HG02870 (cell line): ENCODE results near the gene NPNT.
"Not testable (repeated sequence)": the region's sequence is repeated elsewhere in the genome, so short reads cannot be mapped to it uniquely, and the experiment has no call there.

Experiments
- ATAC-seq: cut with Tn5 transposase; IDR thresholded peaks from one replicate; pipeline ENCODE4 v1.9.1; 2021; ENCODE audit warnings: mild to moderate bottlenecking, moderate library complexity; ENCODE audit not compliant: unreplicated experiment

The NPNT gene, protein sequence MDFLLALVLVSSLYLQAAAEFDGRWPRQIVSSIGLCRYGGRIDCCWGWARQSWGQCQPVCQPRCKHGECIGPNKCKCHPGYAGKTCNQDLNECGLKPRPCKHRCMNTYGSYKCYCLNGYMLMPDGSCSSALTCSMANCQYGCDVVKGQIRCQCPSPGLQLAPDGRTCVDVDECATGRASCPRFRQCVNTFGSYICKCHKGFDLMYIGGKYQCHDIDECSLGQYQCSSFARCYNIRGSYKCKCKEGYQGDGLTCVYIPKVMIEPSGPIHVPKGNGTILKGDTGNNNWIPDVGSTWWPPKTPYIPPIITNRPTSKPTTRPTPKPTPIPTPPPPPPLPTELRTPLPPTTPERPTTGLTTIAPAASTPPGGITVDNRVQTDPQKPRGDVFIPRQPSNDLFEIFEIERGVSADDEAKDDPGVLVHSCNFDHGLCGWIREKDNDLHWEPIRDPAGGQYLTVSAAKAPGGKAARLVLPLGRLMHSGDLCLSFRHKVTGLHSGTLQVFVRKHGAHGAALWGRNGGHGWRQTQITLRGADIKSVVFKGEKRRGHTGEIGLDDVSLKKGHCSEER

DNA sequence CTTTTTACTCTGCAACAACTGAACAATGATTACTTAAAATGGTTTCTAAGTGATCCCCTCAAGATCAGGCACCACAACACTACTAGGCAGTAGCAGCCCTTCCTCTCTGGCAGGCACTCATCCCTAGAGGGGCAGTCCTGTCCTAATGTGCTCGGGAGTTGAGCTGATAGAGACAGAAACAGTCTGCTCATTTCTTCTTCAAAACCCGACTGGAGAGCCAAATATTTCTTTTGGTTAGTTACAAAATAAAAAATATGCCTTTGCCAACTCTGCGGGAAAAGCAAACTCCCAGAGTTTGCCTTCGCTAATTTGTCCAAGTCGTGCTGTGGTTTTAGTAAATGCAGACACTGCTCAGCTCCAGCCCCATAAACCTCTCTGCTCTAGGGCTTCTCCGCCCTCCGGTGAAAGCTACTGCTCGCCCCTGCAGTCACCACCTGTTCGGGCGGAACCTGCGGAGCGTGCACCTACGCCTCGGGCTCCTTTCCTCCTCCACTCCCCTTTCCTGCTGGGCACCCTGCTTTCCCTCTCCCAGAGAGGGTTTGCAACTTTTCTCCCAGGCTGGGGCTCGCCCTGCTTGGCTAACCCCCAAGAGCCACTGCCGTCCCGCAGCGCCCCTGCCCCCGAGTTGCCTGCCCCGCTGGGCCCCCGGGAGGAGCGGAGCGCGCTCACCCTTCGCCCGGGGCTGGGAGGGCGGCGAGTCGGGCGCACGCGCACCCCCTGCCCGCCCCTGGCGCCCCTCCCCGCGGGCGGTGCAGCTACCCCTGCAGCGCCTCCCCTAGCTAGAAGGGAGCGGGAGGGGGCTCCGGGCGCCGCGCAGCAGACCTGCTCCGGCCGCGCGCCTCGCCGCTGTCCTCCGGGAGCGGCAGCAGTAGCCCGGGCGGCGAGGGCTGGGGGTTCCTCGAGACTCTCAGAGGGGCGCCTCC lies at the start of gene NPNT:
TSS of gene NPNT (plus strand) at position 812 of the 923 bp plus-strand sequence. CDS start 182 bp downstream, outside the sequence.
- ATAC-seq: peak; percentile 28

DNA sequence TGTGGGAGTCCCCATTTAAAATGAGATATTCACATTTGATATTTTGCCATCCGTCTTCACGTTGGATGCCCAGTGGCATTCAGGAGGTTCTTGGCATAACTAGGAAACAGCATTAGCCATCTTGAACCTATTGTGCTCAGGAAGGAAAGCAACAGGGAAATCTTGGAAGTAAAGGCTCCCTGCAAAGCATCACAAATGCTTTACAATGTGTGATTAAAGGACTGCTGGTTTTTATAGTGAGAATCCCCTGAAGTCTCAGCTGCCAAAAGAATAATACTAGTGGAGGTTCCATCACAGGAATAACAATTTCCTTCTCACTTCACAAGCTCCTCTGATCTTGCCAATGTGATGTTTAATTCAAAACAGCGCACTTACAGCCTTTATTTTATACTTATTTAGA lies 49.7 kb upstream of the NPNT start:
- ATAC-seq: no peak

DNA sequence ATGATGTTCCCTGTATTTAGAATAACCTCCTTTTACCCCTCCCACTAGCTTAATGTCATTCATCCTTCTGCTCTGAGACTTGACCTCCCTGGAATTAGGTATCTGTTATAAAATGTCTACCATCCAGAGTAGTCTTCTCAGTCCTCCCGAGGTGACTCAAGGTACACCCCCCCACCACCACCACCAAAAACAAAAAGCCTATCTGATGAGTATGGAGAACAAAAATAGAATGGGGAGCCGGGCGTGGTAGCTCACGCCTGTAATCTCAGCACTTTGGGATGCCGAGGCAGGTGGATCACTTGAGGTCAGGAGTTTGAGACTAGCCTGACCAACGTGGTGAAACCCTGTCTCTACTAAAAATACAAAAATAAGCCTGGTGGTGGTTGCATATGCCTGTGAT lies 46.9 kb upstream of the NPNT start:
- ATAC-seq: not testable (repeated sequence)

DNA sequence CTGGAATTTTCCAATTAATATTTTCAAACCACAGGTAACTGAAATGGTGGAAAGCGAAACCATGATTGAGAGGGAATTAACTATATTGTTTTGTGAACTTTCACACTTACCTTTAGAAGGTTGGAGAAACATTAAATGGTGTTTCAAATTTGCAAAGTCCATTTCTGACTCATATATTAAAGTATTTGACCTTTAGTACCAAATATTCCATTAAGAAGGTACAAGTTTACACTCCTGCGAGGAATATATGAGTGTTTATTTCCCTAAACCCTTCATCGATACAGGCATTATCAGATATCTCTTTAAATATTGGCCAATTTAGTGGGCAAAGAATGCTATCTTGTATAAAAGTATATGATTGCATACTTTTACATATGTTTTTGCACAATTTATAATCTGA lies 44.1 kb upstream of the NPNT start:
- no peak for ATAC-seq

DNA sequence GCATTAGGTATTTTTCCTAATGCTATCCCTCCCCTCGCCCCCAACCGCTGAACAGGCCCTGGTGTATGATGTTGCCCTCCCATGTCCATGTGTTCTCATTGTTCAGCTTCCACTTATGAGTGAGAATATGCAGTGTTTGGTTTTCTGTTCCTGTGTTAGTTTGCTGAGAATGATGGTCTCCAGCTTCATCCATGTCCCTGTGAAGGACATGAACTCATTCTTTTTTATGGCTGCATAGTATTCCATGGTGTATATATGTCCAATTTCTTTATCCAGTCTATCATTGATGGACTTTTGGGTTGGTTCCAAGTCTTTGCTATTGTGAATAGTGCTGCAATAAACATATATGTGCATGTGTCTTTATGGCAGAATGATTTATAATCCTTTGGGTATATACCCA lies 43.0 kb upstream of the NPNT start:
- not testable (repeated sequence) for ATAC-seq

DNA sequence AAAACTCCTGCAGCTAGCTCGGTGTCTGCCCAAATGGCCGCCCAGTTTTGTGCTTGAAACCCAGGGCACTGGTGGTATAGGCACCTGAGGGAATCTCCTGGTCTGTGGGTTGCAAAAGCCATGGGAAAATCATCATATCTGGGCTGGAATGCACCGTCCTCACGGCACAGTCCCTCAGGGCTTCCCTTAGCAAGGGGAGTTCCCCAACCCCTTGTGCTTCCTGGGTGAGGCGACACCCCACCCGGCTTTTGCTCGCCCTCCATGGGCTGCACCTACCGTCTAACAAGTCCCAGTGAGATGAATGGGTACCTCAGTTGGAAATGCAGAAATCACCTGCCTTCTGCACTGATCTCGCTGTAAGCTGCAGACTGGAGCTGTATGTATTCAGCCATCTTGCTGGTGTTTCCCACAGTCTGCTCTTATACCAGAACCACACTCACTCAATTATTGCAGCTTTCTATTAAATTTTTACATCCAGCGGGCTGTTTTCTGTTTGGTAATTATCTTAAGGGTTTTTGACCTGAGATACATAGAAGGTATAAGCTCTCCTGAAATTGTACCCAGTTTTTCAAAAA lies 36.7 kb upstream of the NPNT start:
- no peak for ATAC-seq

DNA sequence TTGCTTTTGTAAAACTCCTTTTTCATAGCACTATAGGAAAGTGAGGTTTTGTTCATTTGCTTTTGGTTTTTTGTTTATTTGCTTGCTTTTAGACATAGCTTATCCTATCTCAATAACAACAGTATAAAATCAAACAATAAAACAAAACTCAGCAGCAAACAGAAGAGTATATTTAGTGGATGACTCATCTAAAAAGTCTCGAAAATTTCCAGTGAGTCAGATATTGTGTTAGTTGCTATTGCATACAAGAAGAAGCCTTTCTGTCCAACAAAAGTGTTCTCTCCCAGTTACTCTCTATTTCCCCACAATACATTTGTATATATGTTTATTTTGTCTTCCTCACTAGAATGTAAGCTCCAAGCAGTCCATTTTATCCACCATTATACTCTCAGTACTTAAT lies 36.0 kb upstream of the NPNT start:
- ATAC-seq: no peak

DNA sequence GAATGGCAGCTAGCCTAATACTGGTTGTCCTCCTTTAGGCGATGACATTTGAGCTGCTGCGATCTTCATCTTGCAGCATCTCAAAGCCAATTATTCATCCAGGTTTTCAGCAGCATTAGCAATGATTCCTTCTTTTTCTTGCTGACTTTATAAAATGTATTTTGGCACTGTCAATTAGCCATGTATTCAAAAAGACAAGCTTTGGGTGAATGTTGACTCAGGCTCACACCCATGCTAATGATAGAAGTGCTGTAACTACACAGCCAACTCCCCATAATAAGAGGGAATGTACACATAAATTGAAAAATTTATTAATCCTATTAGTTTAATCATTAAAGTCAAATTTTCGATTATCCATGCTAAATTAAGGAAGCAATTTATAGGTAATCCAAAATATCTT lies 24.3 kb upstream of the NPNT start:
- no peak for ATAC-seq

DNA sequence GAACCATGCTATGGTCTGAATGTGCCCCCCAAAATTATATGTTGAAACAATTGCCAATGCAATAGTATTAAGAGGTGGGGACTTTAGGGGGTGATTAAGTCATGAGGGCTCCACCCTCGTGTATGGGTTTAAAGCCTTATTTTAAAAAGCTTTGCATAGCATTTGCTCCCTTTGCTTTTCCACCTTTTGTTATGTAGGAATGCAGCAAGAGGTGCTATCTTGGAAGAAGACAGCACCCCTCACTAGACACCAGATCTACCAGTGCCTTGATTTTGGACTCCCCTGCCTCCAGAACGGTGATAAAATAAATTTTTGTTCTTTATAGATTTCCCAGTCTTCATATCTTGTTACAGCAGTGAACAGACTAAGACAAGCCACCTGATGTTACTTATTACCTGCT lies 23.3 kb upstream of the NPNT start:
- ATAC-seq: no peak

DNA sequence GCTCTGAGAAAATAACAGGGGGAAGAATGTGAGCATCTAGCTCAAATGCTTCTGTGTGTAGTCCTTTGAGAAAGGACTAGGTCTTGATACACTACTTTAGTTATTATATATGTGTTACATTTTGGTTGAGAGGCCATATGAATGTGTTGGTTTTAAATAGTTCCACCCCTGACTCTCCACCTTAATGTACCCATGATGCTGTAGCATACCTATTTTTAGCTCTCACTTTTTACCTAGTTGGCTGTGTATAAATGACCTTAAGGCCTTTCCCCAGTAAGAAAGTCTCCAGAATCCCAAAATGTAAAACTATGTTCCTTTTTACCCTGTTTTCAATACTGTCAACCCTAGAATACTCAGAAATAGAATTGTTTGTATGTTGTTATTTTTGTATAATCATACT lies 20.0 kb upstream of the NPNT start:
- ATAC-seq: no peak

DNA sequence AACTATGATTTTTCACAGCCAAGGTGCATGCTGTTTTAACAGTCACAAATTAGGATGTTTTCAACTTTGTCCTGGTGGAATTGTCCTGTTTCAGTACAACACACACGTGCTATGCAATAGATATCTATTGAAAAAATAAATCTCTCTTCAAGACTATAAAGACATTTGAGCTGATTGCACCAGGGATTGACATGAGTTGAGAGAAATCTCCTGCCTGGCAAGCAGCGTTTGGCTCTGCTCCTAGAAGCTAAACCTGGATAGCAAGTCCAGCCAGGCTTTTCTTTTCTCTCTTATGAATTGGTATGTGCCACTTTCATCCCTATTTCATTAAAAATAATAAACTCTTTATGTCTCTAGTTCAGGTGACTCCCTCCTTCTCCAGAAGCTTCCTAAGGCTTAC lies 16.6 kb upstream of the NPNT start:
- ATAC-seq: no peak

DNA sequence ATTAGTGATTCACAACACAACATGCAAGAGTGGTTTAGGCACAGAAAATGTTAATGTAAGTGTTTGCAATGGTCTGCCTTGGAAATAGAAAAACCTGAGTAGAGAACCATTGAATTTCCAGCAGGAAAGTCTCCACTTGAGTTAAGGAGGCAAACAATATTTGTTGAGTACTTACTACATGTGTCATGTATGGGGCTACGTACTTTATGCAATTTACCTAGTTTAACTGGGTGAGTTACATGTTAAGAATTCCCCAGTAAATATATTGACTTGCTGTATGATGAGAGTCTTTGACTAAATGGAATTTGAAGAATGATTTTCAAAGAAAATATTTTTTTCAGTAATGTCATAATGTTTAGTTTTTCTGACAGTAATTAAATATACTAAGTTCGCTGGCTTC lies 7.8 kb upstream of the NPNT start:
- no peak for ATAC-seq

DNA sequence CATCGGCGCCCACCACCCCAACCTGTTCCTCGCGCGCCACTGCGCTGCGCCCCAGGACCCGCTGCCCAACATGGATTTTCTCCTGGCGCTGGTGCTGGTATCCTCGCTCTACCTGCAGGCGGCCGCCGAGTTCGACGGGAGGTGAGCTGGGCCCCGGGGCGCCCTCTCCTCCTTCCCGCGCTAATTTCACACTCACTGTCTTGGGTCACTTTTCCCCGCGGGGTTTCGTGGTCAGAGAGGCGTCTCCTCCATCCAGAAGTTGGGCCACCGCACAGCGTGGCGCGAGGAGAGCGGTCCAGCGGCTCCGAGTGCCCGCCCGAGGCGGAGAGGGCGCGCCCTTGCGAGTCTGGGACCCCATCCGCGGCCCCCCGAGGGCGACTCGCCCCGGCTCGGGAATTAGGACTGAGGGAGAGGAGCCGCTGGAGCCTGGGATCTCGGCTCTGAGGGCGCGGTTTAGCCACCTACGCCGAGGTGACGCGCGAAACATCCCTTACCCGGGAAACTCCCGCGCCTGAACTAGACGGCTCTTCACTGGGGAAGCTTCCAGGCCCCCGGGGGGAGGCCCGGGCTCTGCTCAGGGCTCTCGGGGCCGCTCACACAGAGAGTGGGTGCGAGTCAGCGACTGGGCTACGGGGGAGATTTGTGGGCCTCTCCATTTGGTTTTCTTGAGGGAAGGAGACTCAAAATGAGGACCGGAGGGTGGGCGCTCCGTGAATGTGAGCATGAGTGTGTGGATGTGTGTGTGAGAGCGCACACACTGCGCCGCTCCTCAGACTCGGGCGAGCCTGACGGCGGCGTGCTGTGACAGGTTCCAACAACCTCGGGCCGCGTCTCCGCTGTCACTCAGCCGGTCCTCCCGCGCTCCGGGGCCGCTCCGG lies 551 bp downstream of the NPNT start:
- ATAC-seq: peak; percentile 37

DNA sequence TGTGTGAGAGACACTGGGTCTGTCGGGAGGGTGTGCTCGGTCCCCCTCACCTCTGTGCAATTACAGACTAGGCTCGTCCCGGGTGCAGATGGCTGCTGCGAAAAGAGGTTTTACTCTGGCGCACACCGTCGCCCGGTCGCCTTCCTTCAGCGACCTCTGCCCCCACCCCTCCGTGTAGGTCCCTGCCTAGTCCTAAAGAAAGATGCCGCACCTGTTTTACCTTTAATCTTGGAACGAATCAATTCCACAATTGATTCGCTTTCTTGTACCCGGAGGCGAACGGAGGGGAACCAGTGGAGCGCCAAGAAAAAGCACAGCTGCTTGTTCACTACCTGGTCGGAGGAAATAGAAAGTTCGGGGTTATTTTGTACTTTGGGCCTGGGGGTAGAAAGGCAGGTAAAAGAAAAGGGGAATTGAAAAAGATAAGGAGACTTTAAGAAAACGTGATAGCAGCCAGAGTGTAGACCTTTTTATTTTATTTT lies 1.2 kb downstream of the NPNT start:
- peak; percentile 18 for ATAC-seq

DNA sequence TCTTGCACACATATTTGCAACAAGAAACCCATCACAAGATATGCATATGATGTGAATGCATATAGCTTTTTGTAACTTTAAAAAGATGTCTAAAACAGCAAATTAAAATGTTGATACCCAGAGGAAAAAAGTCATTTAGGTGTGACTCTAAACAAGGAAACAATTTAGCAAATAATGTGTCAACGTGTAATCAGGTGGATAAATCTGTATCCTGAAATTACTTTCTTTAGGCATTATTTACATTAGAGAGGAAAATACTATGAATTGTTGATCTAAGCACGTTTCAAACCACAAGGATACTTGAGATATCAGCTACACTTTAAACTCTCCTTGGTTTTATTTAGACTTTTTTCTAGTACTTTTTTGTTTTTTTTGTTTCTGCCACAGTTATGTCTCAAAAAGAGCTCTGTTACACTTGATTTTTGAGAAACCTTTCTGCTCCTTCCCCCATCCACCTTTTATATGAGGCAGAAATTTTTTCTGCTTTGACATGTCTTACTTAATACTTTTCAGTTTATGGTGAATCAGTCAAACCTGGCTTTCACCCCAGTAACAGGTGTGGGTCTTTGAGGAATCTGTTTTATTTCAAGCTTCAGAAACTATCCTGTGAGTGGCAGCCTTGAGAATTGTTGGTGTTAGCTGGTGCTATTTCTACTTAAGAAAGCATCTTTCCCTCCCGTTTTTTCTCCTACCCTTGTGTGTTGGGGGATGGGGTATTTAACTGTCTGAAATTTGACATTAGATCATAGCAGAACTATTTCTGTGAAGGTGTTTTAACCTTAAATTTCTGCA lies 1.9 kb downstream of the NPNT start:
- ATAC-seq: no peak

DNA sequence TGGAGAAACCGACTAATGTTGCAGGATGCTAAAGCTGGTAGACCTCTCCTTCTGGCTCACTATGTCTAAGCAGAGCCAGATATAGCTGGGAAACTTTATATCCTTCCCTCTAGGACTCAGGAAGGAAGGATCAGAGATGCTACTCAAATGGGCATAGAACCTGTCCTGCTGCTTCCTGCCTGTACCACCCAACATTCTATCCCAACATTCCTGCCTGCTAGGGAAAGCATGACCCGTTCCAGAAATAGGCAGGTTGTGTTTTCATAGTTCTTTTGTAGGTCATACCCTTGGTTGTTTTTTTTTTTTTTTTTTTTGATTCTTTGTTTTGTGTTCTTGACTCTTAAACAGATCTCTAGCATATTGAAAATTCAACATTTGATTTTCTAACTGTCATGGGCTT lies 5.3 kb downstream of the NPNT start:
- ATAC-seq: no peak

DNA sequence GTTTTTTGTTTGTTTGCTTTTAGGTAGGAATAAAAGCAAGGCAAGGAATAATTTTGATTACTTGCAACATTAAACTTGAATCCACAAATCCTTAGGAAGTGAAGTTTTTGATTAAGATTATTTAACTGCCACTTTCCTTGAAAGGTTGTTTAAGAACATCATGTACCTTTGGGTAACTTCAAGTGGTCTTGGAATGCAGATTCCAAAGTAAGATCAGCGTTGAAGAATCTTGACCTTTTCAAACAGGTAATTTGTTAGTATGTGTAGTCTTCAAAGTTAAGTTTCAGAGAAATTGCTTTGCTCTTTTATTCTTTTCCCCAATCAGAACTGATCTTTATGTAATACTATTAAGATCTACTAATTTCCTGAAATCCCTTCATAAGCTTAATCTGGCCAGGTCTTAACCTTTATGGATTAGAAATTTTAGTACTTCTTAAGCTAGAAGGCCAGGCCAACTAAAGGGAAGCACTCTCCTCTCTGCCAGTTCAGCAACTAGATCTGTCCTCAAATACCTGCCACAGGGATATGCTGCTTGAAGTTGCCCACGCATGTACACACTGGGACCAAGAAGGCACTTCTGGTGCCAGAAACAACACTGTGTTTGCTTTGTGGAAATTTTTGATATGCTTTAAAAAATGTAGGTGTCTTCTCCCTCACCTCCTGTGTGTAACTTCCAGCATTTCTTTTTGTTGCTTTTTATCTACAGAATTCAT lies 7.4 kb downstream of the NPNT start:
- ATAC-seq: no peak

DNA sequence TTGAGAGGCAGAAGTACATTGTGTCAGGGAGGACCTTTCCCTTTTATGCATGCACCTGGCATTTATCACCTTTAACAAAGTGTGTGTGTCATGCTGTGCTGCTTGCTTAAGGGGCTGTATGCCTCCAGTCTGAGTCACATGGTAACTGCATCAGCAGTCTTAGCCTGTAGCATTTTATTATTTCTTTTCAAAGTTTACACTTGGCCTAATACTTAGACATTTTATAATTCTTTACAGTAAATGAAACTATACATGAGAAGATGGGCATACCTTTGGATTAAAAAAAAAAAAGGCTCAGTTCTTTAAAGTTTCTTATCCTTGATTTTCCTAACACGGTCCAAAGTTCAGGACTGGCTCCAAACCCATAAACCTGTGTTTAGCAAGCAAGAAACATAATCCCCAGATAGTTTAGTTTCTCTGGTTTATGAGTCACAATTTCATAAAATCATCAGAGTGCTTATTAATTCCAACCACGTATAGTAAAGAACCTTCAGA lies 14.6 kb downstream of the NPNT start:
- ATAC-seq: no peak

DNA sequence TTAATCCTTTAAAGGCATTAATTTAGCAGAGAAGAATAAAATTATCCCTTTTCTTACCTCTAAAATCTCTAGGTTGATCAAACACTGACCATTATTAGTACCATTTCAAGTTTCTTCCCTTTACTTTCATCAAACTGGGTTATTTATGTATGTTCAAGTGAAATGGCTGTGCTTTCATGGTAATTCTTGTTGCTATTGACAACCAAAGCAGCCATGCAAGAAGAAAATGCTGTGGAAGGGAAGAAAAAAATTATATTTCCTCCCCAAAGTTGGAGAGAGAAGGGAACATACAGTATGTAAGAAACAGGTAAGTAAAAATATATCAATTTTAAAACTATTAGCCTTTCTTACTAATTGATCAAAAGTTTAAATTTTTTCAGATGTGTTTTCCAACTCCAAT lies 16.2 kb downstream of the NPNT start:
- no peak for ATAC-seq
